GOT3 (cell line): ENCODE results near the gene BRD4.

Experiments
- DNase-seq: peaks from one replicate; lab custom pipeline; 2025; ENCODE audit warnings: mixed read lengths; lab: John Stamatoyannopoulos, UW

BRD4 gene

DNA sequence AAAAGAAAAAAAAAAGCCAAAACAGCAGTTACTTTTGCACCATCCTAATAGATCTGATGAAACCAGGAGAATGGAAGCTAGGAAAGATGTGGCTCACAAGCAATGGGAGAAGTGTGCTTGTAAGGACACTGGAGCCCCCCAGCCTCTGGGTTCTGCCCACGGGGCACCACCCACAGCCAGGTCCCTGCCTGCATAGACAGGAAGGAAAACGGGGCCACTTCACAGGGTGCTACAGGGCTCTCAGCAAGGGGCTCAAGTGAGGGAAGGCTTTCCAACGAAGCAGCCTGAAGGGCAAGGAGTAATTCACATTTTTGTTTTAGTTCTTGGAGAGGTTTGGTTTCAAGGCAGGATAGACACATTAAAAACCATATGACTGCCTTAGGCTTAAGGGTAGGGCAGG, 42.7 kb downstream of the BRD4 start:
- no peak for DNase-seq

DNA sequence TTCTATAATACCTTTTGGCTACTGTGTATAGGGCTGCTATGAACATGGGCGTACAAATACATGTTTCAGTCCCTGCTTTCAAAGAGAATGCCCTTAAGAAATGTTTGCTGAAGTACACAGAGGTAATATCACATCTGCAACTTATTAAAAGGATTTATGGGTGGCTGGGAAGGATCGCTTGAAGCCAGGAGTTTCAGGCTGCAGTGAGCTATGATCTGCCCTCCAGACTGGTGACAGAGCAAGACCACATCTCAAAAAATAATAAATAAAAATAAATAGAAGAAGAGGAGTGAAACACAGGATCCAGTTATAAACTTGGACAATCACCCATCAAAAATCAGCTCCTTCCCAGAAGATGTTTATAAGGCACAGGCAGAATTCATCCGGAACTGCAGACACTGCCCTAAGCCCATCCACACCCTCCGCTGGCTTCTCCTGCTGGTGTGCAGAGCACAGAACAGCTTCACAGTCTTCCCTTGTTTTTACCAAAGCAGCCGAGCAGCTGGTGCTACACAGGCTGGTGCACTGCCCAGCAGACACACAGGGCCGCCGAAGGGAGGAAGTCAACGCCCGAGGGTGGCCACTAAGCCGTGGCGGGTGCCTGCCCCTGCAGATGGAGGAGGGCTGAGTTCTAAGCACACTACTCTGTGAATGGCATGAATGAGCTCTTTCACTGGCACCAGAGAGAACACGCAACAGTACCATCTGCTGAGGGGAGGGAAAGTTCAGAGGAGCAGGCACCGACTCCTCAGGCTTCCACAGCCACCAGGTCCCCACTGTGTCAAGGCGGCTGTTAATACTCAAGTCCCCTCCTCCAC, 44.0 kb downstream of the BRD4 start:
- no peak for DNase-seq

DNA sequence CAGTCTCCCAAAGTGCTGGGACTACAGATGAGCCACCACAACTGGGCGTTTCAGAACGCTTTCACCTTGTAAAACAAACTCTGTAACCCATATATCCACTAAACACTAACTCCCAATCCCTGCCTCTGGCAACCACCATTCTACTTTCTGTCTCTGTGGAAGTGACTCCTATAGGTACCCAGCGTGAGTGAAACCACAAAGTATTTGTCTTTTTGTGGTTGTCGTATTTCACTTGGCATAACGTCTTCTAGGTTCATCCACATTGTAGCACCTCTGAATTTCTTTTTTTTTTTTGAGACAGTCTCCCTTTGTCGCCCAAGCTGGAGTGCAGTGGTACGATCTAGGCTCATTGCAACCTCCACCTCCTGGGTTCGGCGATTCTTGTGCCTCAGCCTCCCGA, 44.8 kb downstream of the BRD4 start:
- no peak for DNase-seq

DNA sequence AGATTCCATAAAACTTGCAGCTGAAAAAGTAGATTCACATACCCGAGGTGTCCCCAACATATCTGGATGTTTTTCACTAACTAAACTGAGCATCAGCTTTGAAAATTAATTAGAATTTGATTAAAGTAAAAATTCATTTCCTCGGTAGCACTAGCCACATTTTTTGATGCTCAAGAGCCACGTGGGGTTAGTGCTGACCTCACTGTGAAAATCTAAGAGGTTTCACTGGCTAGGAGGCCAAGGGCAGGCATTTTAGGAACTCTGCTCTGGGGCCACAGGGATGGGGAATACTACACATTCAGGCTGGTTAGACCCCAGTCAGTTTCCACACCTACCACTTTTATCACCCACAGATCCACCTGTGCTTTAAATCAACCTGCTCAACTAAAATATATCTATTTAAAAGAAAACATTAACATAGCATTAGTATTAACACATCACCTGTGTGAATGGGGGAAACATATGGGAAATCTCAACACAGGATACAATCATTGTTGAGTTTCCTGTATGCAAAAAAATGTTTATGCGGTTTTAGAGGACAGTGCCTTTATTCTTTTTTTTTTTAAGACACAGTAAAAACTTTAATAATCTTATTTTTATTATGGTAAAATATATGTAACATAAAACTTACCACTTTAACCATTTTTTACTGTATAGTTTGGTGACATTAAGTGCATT, 45.5 kb downstream of the BRD4 start:
- no peak for DNase-seq

- no peak for DNase-seq
Measured at GRCh38 chr19:15285896-15286591, 46.3 kb downstream of the BRD4 start.

GRCh38 chr19:15284896-15285295, 47.4 kb downstream of the BRD4 start:
- no peak for DNase-seq

GRCh38 chr19:15284091-15284490, 48.2 kb downstream of the BRD4 start:
- no peak for DNase-seq

GRCh38 chr19:15283141-15283883, 49.0 kb downstream of the BRD4 start:
- DNase-seq = no peak

DNA sequence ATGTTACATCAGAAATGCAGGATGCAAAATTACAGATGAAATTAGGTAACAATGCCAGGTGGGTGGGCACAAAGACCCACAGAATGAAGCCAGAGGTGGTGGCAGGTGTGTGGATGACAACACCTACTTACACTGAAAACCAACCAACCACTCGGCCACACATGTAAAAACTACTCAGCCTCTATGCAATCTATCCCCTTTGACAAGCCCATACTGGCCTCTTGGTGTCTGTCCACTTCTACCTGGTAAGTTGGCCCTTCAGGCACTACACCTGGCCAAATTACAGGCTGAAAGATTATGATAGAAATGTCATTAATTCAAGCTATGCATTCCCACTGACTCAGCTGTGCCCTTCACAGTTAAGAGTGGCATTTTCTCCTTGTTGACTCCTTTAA, 50.0 kb downstream of the BRD4 start:
- no peak for DNase-seq

DNA sequence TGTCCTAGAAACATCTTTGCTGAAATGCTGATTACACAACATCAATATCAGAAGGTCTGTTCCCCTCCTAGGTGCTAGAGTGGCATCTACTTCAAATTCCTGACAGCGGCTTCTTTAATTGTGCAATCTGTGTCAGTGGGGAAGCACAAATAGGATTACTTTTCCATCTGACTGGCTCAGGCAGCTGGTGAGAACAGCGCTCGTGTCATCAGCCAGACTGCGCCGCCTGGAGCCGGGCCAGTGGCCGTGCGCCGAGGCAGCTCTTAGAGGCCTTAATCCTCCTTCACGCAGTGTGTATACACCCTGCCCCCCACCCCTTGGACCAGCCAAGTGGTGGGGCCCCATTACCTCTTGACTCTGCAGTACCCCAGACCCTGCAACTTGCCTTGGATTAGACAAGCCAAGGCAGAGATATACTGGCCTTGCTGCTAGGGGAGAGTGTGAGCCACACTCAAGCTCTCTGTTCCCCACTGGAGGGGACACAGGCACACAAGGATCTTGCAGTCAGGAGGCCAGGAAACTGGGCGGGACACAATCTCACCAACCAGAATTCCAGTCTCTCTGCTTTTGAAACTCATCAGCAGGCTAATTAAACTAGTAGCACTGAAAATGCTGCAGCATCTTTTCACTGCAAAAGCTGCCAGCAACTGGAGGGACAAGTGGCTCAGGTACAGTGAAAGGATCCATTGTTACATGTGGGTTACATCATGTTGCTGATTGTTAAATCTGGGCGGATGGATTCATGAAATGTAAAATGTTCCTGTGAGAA, 51.2 kb downstream of the BRD4 start:
- no peak for DNase-seq

GRCh38 chr19:15280048-15280725, 52.2 kb downstream of the BRD4 start:
- DNase-seq = no peak

GRCh38 chr19:15279326-15279904, 52.9 kb downstream of the BRD4 start:
- no peak for DNase-seq

- no peak for DNase-seq
Measured at GRCh38 chr19:15276620-15277215, 55.6 kb downstream of the BRD4 start.

- DNase-seq = no peak
Measured at GRCh38 chr19:15274477-15274876, 57.9 kb downstream of the BRD4 start.

DNA sequence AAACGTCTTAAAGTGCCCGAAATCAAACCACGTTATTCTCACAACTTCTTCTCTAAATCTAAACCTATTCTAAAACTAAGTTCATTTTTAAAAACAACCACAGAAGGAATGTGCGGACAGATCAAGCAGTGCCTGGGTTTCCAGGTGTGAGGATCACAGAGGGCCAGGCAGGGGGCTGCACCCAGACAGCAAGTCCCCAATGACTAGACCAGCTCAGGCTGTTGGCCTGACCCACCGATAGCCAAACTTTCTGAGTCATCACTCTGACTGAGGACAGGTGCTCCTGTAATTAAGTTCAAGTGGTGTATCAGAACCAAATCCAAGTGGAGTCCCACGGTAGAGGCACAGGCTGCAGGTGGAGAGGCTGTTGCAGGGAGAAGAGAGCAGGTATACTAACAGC, 62.5 kb downstream of the BRD4 start:
- DNase-seq = no peak

- no peak for DNase-seq
Measured at GRCh38 chr19:15268928-15269253, 63.4 kb downstream of the BRD4 start.

- no peak for DNase-seq
Measured at GRCh38 chr19:15268192-15268927, 64.0 kb downstream of the BRD4 start.

DNA sequence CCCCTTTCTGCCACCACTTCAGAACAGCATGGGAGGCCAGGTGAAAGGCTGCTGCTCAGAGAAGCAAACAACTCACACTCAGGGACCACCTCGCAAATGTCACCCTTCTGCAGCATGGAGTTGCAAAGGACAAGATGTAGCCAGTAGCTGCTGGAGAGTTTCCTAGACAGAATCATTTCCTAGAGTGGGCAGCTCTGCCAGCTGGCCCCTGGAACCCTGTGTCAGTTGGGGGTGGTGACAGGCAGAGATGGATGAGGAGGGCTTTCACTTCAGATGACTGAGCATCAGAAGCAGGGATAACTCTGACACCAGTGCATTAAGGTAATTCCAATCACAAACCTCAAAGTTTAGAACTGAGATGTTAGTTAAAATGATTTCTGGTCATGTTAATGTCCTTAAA, 65.7 kb downstream of the BRD4 start:
- DNase-seq = no peak

DNA sequence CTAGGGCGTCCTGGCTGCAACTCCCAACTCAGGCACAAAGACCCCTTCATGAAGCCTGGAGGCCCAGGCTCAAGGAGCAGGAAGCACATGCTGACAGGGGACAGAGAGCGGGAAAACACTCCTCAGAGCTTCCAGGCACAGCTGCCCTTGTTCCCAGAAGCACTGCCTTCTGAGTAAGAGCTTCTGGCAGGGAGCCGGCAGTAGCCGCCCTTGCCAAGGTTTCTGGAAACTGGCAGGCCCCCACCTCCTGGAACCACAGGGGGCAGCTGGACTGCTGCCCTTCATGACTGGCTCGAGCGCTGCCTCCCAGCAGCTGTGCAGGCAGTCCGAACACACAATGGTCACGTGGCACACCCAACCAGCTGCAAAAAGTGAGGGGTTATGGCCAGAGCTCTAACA, 66.5 kb downstream of the BRD4 start:
- peak; percentile 67 for DNase-seq
